Muscle of back (tissue), 13 donors: ENCODE data around the gene PHF1. TPM values are rescaled to one million over a fixed set of nuclear protein-coding genes. Genes with fewer than 3 reads are reported as not detected.
A peak's percentile ranks its signal among the peaks of the same experiment; 100 is the strongest.
"Not testable (repeated sequence)": the region's sequence is repeated elsewhere in the genome, so short reads cannot be mapped to it uniquely, and the experiment has no call there.

Source experiments
- DNase-seq, 3 donors: peaks; one replicate each; pipeline versions ENCODE4 v3.0.0 to v3.0.0-alpha.2; 2013
- long read RNA-seq, 9 donors: transcript quantifications; one replicate each; lab custom pipeline, GENCODE V29; 2026
- polyA plus RNA-seq, 10 donors: library from polyadenylated mRNA; unstranded; fragments of 120-200 nt; gene quantifications; one replicate each; pipeline ENCODE4 v1.2.1, GENCODE V29; 2013; ENCODE audit not compliant: insufficient read length in 10 of 10

PHF1 gene
- polyA plus RNA-seq: 10 to 100 TPM; 41.3 to 56.1 (median 44.4) TPM
- long read RNA-seq, donor 1, partial matches to known transcripts: 0 of 2 reads
- long read RNA-seq, donor 1, other reads (novel, unspliced or antisense): 0 of 2 reads
- long read RNA-seq, donor 2, partial matches to known transcripts: 0 of 2 reads
- long read RNA-seq, donor 2, other reads (novel, unspliced or antisense): 0 of 2 reads
- long read RNA-seq, donor 3: 0 reads
- long read RNA-seq, donor 4, partial matches to known transcripts: 0 of 3 reads
- long read RNA-seq, donor 4, other reads (novel, unspliced or antisense): 0 of 3 reads
- long read RNA-seq, donor 5, partial matches to known transcripts: 0 of 1 reads
- long read RNA-seq, donor 5, other reads (novel, unspliced or antisense): 0 of 1 reads
- long read RNA-seq, donor 6, partial matches to known transcripts: 0 of 1 reads
- long read RNA-seq, donor 6, other reads (novel, unspliced or antisense): 0 of 1 reads
- long read RNA-seq, donor 7, partial matches to known transcripts: 0 of 2 reads
- long read RNA-seq, donor 7, other reads (novel, unspliced or antisense): 0 of 2 reads
- long read RNA-seq, donor 8, partial matches to known transcripts: 0 of 2 reads
- long read RNA-seq, donor 8, other reads (novel, unspliced or antisense): 0 of 2 reads
- long read RNA-seq, donor 9, partial matches to known transcripts: 0 of 2 reads
- long read RNA-seq, donor 9, other reads (novel, unspliced or antisense): 0 of 2 reads

DNA sequence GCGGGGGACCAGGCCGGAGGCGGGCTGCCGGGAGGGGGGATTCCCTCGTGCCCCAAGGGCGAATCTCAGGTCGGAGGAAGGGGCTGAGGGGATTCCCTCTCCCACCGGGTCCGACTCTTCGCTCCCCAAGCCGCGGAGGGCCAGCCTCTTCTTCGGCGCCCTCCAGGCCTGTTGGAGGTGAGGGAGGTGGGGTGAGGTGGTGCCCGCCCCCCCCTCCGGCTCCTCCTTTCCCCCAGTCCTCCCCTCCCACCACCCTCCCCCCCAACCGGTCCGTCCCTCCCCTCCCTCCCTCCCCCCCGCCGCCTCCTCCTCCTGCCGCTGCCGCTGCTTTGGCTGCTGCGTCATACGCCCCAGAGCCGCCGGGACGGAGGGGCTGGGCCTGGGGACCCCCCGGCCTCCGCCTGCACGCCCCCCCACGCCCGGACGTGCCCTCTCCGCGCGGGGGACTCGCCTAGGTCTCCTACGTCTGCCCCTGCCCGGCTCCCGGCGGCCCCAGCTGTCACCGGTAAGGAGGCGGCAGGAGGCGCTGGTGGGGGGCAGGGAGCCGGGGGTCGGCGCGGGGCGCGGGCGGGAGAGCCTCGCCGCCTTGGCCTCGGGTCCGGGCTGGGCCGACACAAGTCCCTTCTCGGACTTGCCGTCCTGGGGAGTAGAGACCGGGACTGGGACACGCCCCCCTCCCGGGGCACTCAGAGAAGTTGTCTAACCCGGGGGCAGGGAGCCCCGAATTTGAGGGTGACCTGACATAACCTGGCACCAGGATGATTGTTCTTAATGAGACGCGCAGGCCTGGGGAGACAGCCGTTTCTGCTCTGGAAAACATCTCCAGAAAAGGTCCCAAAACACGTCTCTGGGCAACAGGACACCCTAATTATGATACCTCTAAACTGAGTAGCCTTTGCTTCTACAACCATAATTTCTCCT is at the start of gene PHF1:
Gene PHF1, plus strand, starts transcription at position 304 of the 921 bp plus-strand sequence. CDS start 1,250 bp downstream, outside the sequence.
- peak in 1 of 3 donors; percentile 74 for DNase-seq

GRCh38 chr6:33363486-33363885 is 47.3 kb upstream of the PHF1 start:
- DNase-seq: not testable (repeated sequence)

GRCh38 chr6:33364475-33365205 is 46.2 kb upstream of the PHF1 start:
- peak in 1 of 3 donors; percentile 17 for DNase-seq

GRCh38 chr6:33365206-33365971 is 45.4 kb upstream of the PHF1 start:
- DNase-seq: not testable (repeated sequence)

GRCh38 chr6:33367009-33367714 is 43.7 kb upstream of the PHF1 start:
- no peak for DNase-seq

DNA sequence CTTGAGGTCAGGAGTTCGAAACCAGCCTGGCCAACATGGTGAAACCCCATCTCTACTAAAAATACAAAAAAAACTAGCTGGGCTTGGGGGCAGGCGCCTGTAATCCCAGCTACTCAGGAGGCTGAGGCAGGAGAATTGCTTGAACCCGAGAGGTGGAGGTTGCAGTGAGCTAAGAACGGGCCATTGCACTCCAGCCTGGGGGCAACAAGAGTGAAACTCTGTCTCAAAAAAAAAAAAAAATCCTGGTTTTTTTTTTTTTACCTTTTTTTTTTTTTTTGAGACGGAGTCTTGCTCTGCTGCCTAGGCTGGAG is 43.1 kb upstream of the PHF1 start:
- not testable (repeated sequence) for DNase-seq

DNA sequence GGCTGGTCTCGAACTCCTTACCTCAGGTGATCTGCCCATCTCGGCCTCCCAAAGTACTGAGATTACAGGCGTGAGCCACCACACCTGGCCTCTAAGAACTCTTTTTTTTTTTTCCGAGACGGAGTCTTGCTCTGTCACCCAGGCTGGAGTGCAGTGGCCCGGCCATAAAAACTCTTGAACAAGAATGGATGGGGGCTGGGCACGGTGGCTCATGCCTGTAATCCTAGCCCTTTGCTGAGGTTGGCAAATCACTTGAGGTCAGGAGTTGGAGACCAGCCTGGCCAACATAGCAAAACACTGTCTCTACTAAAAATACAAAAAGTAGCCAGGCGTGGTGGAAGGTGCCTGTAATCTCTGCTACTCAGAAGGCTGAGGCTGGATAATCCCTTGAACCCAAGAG is 38.9 kb upstream of the PHF1 start:
- not testable (repeated sequence) for DNase-seq

GRCh38 chr6:33372526-33373123 is 38.2 kb upstream of the PHF1 start:
- DNase-seq: no peak

DNA sequence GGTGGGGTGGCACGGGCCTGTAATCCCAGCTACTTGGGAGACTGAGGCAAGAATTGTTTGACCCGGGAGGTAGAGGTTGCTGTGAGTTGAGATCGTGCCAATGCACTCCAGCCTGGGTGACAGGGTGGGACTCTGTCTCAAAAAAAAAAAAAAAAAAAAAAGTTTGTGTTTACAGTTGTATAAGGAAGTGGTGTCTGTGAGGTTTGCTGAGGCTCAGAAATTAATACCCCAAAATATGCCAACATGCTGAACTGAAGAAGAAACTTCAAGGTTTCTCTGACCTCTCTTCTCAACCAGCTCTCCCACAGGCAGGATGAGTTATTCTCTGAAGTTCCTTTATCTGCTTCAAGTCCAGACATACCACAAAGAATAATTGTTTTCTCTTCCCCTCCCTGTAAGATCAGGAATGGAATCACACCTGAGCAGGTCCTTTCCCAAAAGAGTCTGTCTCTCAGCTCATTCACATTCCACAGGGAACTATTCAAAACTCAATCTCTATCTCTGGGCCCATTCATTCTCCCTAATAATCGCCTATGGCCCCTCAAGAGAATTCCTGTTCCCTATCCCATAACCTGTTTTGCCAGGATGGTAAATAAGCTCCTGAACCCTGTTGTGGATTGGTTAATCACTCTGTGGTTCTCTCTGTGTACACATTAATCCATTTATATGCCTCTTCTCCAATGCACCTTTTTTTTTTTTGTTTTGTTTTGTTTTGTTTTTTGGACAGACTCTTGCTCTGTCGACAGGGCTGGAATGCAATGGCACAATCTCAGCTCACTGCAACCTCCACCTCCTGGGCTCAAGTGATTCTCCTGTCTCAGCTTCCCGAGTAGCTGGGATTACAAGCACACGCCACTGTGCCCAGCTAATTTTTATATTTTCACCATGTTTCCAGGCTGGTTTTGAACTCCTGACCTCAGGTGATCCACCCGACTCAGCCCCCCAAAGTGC is 36.6 kb upstream of the PHF1 start:
- DNase-seq: peak in 1 of 3 donors; percentile 5

- peak; percentile 84 to 94 (median 92) for DNase-seq
These were observed 35.6 kb upstream of the PHF1 start for GRCh38 chr6:33375143-33375671.

GRCh38 chr6:33377171-33377570 is 33.6 kb upstream of the PHF1 start:
- peak in 2 of 3 donors; percentile 40 to 57 for DNase-seq

DNA sequence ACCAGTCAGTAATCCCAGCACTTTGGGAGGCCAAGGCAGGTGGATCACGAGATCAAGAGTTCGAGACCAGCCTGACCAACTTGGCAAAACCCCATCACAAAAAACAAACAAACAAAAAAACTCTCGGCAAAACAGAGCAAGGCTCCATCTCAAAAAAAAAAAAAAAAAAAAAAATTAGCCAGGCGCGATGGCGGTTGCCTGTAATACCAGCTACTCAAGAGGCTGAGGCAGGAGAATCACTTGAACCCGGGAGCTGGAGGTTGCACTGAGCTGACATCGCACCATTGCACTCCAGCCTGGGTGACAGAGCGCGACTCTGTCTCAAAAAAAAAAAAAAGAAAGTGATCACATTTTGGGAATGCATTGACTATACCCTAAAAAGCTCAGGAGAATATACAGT is 31.6 kb upstream of the PHF1 start:
- not testable (repeated sequence) for DNase-seq

DNA sequence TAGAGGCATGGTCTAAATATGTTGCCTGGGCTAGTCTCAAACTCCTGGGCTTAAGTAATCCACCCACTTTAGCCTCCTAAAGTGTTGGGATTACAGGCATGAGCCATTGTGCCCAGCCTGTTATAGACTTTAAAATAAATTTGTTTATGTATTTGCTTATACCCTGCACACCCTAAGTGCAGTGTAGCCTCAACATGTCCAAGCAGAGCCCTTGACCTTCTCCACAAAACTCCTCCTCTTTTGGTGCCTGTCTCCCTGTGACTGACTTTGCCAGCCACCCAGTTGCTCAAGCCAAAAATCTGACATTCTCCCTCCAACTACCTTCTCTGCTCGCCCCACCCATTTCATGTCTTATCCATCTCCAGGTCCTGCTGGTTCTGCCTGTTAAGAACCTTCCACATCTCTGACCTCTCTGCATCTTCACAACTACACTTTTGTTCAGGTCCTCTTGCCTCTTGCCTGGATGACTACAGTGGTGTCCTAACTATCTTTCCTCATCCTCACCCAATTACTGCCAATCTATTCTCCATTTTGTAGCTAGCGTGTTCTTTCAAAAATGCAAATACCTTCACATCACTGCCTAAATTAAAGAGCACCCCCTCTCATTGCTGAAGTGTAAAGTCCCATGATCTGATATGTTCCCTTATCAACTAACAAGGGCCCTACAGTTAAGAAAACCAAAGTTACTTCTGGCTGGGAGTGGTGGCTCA is 30.4 kb upstream of the PHF1 start:
- no peak for DNase-seq

DNA sequence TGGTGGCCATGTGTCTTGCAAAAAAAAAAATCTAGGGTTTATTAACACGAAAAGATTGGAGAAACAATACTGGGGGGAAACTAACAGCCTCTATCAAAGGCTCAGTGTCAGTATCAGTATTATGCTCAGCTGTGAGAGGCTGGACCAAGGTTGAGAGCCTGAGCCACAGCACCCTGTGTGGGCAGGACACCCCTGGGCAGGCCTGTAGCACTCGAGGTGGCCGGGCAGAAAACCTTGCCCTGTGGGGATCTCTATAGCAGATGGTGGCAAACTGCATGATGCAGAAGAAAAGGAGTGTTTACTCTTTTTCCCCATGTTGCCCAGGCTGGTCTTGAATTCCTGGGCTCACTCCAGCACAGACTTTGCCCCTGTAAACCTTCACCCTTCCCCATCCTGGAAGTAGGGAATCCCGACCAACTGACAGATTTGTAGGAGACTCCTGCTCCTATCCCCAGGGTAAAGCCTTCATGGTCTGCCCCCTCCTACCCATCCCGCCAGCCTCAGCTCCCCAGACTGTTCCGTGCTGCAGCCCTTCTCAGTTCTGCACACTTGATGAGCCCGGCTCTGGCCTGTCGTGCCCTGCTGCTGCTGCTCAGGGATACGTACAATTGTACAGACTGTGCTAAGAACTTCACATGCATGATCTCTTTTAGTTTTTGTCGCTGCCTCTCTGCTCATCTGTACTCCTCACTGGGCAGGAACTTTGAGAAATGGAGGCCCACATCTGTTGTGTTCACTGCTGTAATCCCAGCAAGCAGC is 27.2 kb upstream of the PHF1 start:
- DNase-seq: no peak

DNA sequence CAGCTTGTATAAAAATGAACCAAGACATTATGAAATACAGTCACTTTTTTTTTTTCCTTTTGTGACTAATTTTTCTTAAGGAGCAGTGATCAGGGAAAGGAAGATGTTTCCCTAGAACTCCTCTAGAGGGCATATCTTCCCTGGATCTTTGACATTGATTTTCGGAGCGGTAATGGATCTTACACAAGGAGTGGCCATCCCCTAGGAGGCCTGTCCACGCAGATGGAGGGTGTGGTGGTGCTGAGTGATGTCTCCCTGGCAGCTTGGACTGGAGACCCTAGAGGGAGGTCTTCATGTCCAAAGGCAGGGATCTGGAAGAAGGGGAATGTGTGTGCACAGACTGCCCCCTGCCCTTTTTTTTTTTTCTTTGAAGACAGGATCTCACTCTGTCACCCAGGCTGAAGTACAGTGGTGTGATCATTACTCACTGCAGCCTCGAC is 26.2 kb upstream of the PHF1 start:
- DNase-seq: peak in 1 of 3 donors; percentile 50

- DNase-seq: no peak
These were observed 20.6 kb upstream of the PHF1 start for GRCh38 chr6:33390173-33390572.
